SU-DHL-6 (cell line): ENCODE data around the gene RRAD.

Experiments used
- CTCF ChIP-seq: fragments of 200-600 bp; sonication (generic); IDR thresholded peaks from one replicate; pipeline ENCODE4 v1.5.1; 2017; ENCODE audit warnings: antibody characterized with exemption, mild to moderate bottlenecking, low read length, moderate library complexity; ENCODE audit not compliant: insufficient read depth, poor library complexity, severe bottlenecking
- EZH2phosphoT487 ChIP-seq: fragments of 200-600 bp; sonication (generic), shearing (Covaris generic); conservative IDR thresholded peaks from 2 replicates; pipeline ENCODE4 v1.6.1; 2018; ENCODE audit warnings: mild to moderate bottlenecking, antibody characterized with exemption, low read length, moderate library complexity, mixed read lengths

GRCh38 chr16:66923866-66924265 is 1.5 kb downstream of the RRAD start:
- TF ChIP-seq CTCF: no peak
- no peak for TF ChIP-seq EZH2phosphoT487
